Measurements from ENCODE around the gene YEATS4.

Gene YEATS4

GRCh38 chr12:69392179-69392928 lies 32.8 kb downstream of the YEATS4 start:
- no peak for DNase-seq (ENCODE audit: low read depth in 2 of 2)

GRCh38 chr12:69396041-69396440 lies 36.5 kb downstream of the YEATS4 start:
- DNase-seq (ENCODE audit: low read depth in 2 of 2): no peak

GRCh38 chr12:69396963-69397362 lies 37.4 kb downstream of the YEATS4 start:
- no peak for DNase-seq (ENCODE audit: low read depth in 2 of 2)

- DNase-seq (ENCODE audit: low read depth in 2 of 2): no peak
These were observed 38.4 kb downstream of the YEATS4 start for GRCh38 chr12:69397978-69398377.

- no peak for DNase-seq (ENCODE audit: low read depth in 2 of 2)
These were observed 42.4 kb downstream of the YEATS4 start for GRCh38 chr12:69401940-69402339.

GRCh38 chr12:69404851-69405565 lies 45.5 kb downstream of the YEATS4 start:
- no peak for DNase-seq (ENCODE audit: low read depth in 2 of 2)

- no peak for DNase-seq (ENCODE audit: low read depth in 2 of 2)
These were observed 46.0 kb downstream of the YEATS4 start for GRCh38 chr12:69405566-69405865.

GRCh38 chr12:69406217-69406616 lies 46.7 kb downstream of the YEATS4 start:
- no peak for DNase-seq (ENCODE audit: low read depth in 2 of 2)

GRCh38 chr12:69410571-69410970 lies 51.0 kb downstream of the YEATS4 start:
- no peak for DNase-seq (ENCODE audit: low read depth in 2 of 2)

GRCh38 chr12:69412655-69413054 lies 53.1 kb downstream of the YEATS4 start:
- no peak for DNase-seq (ENCODE audit: low read depth in 2 of 2)

GRCh38 chr12:69415471-69416275 lies 56.1 kb downstream of the YEATS4 start:
- DNase-seq (ENCODE audit: low read depth in 2 of 2): no peak

- DNase-seq (ENCODE audit: low read depth in 2 of 2): no peak
These were observed 57.7 kb downstream of the YEATS4 start for GRCh38 chr12:69417231-69417630.

- DNase-seq (ENCODE audit: low read depth in 2 of 2): no peak
These were observed 58.2 kb downstream of the YEATS4 start for GRCh38 chr12:69417741-69418167.

GRCh38 chr12:69419701-69420100 lies 60.2 kb downstream of the YEATS4 start:
- DNase-seq (ENCODE audit: low read depth in 2 of 2): no peak

GRCh38 chr12:69421548-69421947 lies 62.0 kb downstream of the YEATS4 start:
- DNase-seq (ENCODE audit: low read depth in 2 of 2): no peak

GRCh38 chr12:69423037-69423905 lies 63.7 kb downstream of the YEATS4 start:
- no peak for DNase-seq (ENCODE audit: low read depth in 2 of 2)

GRCh38 chr12:69425417-69425816 lies 65.9 kb downstream of the YEATS4 start:
- DNase-seq (ENCODE audit: low read depth in 2 of 2): no peak

GRCh38 chr12:69428351-69429073 lies 69.0 kb downstream of the YEATS4 start:
- no peak for DNase-seq (ENCODE audit: low read depth in 2 of 2)

- DNase-seq (ENCODE audit: low read depth in 2 of 2): no peak
These were observed 71.5 kb downstream of the YEATS4 start for GRCh38 chr12:69430942-69431590.

- no peak for DNase-seq (ENCODE audit: low read depth in 2 of 2)
These were observed 72.2 kb downstream of the YEATS4 start for GRCh38 chr12:69431591-69432222.

All from stimulated activated CD4-positive, alpha-beta T cell treated with anti-CD3 and anti-CD28 coated beads, Interleukin-1b, Interleukin-23, amount 100 ng/mL, for 4 hours (primary cell).